MM.1S (cell line): ENCODE measurements around the gene ATAD5.

Experiments
- DNase-seq: peaks from one replicate; pipeline ENCODE4 v3.0.0-alpha.2; 2015
- H2AFZ ChIP-seq: fragments of 300-600 bp; sonication (generic); 2 replicates; pipeline ENCODE4 v1.6.0; 2016; ENCODE audit warnings: antibody characterized with exemption, low read length
- H3F3A ChIP-seq: fragments of 300-600 bp; sonication (generic); 2 replicates; pipeline ENCODE4 v1.6.1; 2016; ENCODE audit warnings: mild to moderate bottlenecking, antibody characterized with exemption, low read length, moderate library complexity, mixed read lengths; ENCODE audit not compliant: insufficient read depth
- H3K27ac ChIP-seq: fragments of 300-600 bp; sonication (generic); 2 replicates; pipeline ENCODE4 v1.5.1; 2016; ENCODE audit warnings: mild to moderate bottlenecking, low read length
- H3K27me3 ChIP-seq: fragments of 300-600 bp; sonication (generic); replicated peaks from 2 replicates; pipeline ENCODE4 v1.6.0; 2016; ENCODE audit warnings: low read length; ENCODE audit not compliant: insufficient read depth
- H3K36me3 ChIP-seq: fragments of 300-600 bp; sonication (generic); replicated peaks from 2 replicates; pipeline ENCODE4 v1.6.1; 2016; ENCODE audit warnings: mild to moderate bottlenecking, low read length, mixed read lengths; ENCODE audit not compliant: insufficient read depth
- H3K4me1 ChIP-seq: fragments of 300-600 bp; sonication (generic); 2 replicates; pipeline ENCODE4 v1.6.1; 2016; ENCODE audit warnings: low read length, mixed read lengths
- H3K4me2 ChIP-seq: fragments of 300-600 bp; sonication (generic); 2 replicates; pipeline ENCODE4 v1.6.0; 2016; ENCODE audit warnings: low read depth, low read length
- H3K4me3 ChIP-seq: fragments of 300-600 bp; sonication (generic); 2 replicates; pipeline ENCODE4 v1.5.1; 2016; ENCODE audit warnings: low read length, mixed read lengths
- H3K79me2 ChIP-seq: fragments of 300-600 bp; sonication (generic); 2 replicates; pipeline ENCODE4 v1.6.1; 2016; ENCODE audit warnings: mixed run types, low read length, mixed read lengths
- H3K9ac ChIP-seq: fragments of 300-600 bp; sonication (generic); 2 replicates; pipeline ENCODE4 v1.6.1; 2016; ENCODE audit warnings: low read length, mixed read lengths
- H3K9me2 ChIP-seq: fragments of 300-600 bp; sonication (generic); replicated peaks from 2 replicates; pipeline ENCODE4 v1.6.1; 2016; ENCODE audit warnings: mild to moderate bottlenecking, low read length, mixed read lengths; ENCODE audit not compliant: insufficient read depth
- H3K9me3 ChIP-seq: fragments of 300-600 bp; sonication (generic); replicated peaks from 2 replicates; pipeline ENCODE4 v1.6.1; 2016; ENCODE audit warnings: mild to moderate bottlenecking, low read length, mixed read lengths; ENCODE audit not compliant: insufficient read depth
- H4K20me1 ChIP-seq: fragments of 300-600 bp; sonication (generic); 2 replicates; pipeline ENCODE4 v1.6.1; 2016; ENCODE audit warnings: mild to moderate bottlenecking, low read length, moderate library complexity, mixed read lengths; ENCODE audit not compliant: insufficient read depth
- CTCF ChIP-seq: fragments of 300-600 bp; sonication (generic); IDR thresholded peaks from 2 replicates; pipeline ENCODE4 v1.5.1; 2016; ENCODE audit warnings: antibody characterized with exemption, low read length, mixed read lengths
- EZH2 ChIP-seq: fragments of 300-600 bp; sonication (generic); optimal IDR thresholded peaks from 2 replicates; pipeline ENCODE3; 2017; ENCODE audit warnings: low read depth, mild to moderate bottlenecking, antibody characterized with exemption, low read length, mixed read lengths
- EZH2phosphoT487 ChIP-seq: fragments of 300-600 bp; sonication (generic); IDR thresholded peaks from 2 replicates; pipeline ENCODE4 v1.6.1; 2018; ENCODE audit warnings: antibody characterized with exemption, low read length

Gene ATAD5

GRCh38 chr17:30831663-30832437 is at the start of gene ATAD5:
Gene ATAD5, plus strand, starts transcription at chr17:30831966. Its CDS starts 382 bp downstream, at chr17:30832348.
- H4K20me1 ChIP-seq, result no peaks in the 10 kb centered on the region
- H3K9me2 ChIP-seq, result no peaks in the 10 kb centered on the region
- H3K27ac ChIP-seq, result peak within 1 kb of the TSS; percentile 61; the same call in 1 of the 2 replicates
- DNase-seq, result peak; percentile 90
- peak within 1 kb of the TSS; percentile 98 for H3K4me3 ChIP-seq
- peak within 1 kb of the TSS; percentile 97 for H3K9ac ChIP-seq
- H3F3A ChIP-seq, result no peaks in the 10 kb centered on the region
- H3K79me2 ChIP-seq, result peaks cover 43% of the 10 kb centered on the region
- H3K36me3 ChIP-seq, result no peaks in the 10 kb centered on the region
- peak within 1 kb of the TSS; percentile 61 for H3K4me2 ChIP-seq
- peaks cover 7% of the 10 kb centered on the region; the same call in 1 of the 2 replicates for H3K4me1 ChIP-seq
- no peaks in the 10 kb centered on the region for H3K9me3 ChIP-seq
- TF ChIP-seq EZH2 (no peak), CTCF (no peak), EZH2phosphoT487 (no peak)
- H3K27me3 ChIP-seq, result no peaks in the 10 kb centered on the region
- H2AFZ ChIP-seq, result peak within 1 kb of the TSS; percentile 95

GRCh38 chr17:30782206-30782605 is 49.6 kb upstream of the ATAD5 start:
- no peaks in the 10 kb centered on the region for H4K20me1 ChIP-seq
- no peaks in the 10 kb centered on the region for H3K27me3 ChIP-seq
- H3K4me1 ChIP-seq, result no peaks in the 10 kb centered on the region
- peaks cover 24% of the 10 kb centered on the region for H3F3A ChIP-seq
- no peaks in the 10 kb centered on the region for H3K79me2 ChIP-seq
- no peak overlapping the region for H3K4me2 ChIP-seq
- H3K9me2 ChIP-seq, result no peaks in the 10 kb centered on the region
- DNase-seq, result no peak
- TF ChIP-seq CTCF, result no peak
- TF ChIP-seq EZH2phosphoT487, result no peak
- TF ChIP-seq EZH2, result no peak
- no peaks in the 10 kb centered on the region for H3K9me3 ChIP-seq
- no peak overlapping the region for H2AFZ ChIP-seq
- no peak overlapping the region for H3K9ac ChIP-seq
- H3K4me3 ChIP-seq, result no peak overlapping the region
- peaks cover 5% of the 10 kb centered on the region; the same call in 1 of the 2 replicates for H3K36me3 ChIP-seq
- H3K27ac ChIP-seq, result no peak overlapping the region

- Histone ChIP-seq H3K27ac (no peak overlapping the region), H3K4me1 (peaks cover 7% of the 10 kb centered on the region; the same call in 1 of the 2 replicates), H3F3A (peaks cover 37% of the 10 kb centered on the region), H3K9me2 (no peaks in the 10 kb centered on the region), H3K27me3 (no peaks in the 10 kb centered on the region), H3K36me3 (peaks cover 5% of the 10 kb centered on the region; the same call in 1 of the 2 replicates), H4K20me1 (no peaks in the 10 kb centered on the region), H3K9me3 (no peaks in the 10 kb centered on the region), H3K79me2 (no peaks in the 10 kb centered on the region), H3K4me3 (no peak overlapping the region), H2AFZ (no peak overlapping the region), H3K4me2 (no peak overlapping the region), H3K9ac (no peak overlapping the region)
- TF ChIP-seq CTCF (no peak), EZH2phosphoT487 (no peak), EZH2 (no peak)
- no peak for DNase-seq
These were observed 42.8 kb upstream of the ATAD5 start for GRCh38 chr17:30788918-30789317.
